Transverse colon (tissue), 4 donors: ENCODE measurements around the gene DPP10. TPM values are rescaled to one million over a fixed set of nuclear protein-coding genes. Genes with fewer than 3 reads are reported as not detected.
"Not testable (repeated sequence)": the region's sequence is repeated elsewhere in the genome, so short reads cannot be mapped to it uniquely, and the experiment has no call there.

Source experiments
- DNase-seq: peaks from one replicate; pipeline ENCODE4 v3.0.0-alpha.2; 2019
- H3K27ac ChIP-seq, 4 donors: fragments of 200-600 bp; sonication (generic); 2 replicates each; pipeline ENCODE4 v1.5.1; 2016 to 2018; ENCODE audit warnings: inconsistent platforms in 4 of 4
- H3K27me3 ChIP-seq: fragments of 200-600 bp; sonication (generic); 2 replicates; pipeline ENCODE4 v1.5.1; 2017; ENCODE audit warnings: inconsistent platforms
- H3K36me3 ChIP-seq, 4 donors: fragments of 200-600 bp; sonication (generic); 2 replicates each; pipeline ENCODE4 v1.5.1; 2017 to 2019; ENCODE audit warnings: inconsistent platforms in 4 of 4
- H3K4me1 ChIP-seq, 4 donors: fragments of 200-600 bp; sonication (generic); 2 replicates each; pipeline ENCODE4 v1.5.1; 2017 to 2020; ENCODE audit warnings: inconsistent platforms in 4 of 4
- H3K4me3 ChIP-seq, 4 donors: fragments of 200-600 bp; sonication (generic); 1 replicate in 1 of 4; 2 replicates in 3 of 4; pipeline versions ENCODE4 v1.5.1 to v1.6.1; 2017 to 2019; ENCODE audit warnings: inconsistent platforms in 4 of 4
- H3K9me3 ChIP-seq, 2 donors: fragments of 200-600 bp; sonication (generic); 2 replicates each; pipeline ENCODE4 v1.5.1; 2017 to 2019; ENCODE audit warnings: inconsistent platforms in 2 of 2
- CTCF ChIP-seq, 5 experiments: fragments of 200-600 bp in 3 of 5; fragments of 450-650 bp in 2 of 5; sonication (generic) in 3 of 5; IDR thresholded peaks; 1 replicate in 2 of 5; 2 replicates in 3 of 5; pipeline ENCODE4 v1.5.1; 2016 to 2017; ENCODE audit warnings: antibody characterized with exemption in 5 of 5, inconsistent platforms in 3 of 5, mild to moderate bottlenecking in 2 of 5, moderate library complexity in 1 of 5
- EP300 ChIP-seq: sonication (generic); formaldehyde crosslinking; IDR thresholded peaks from one replicate; pipeline ENCODE4 v1.6.1; 2017; ENCODE audit warnings: antibody characterized with exemption, low read depth
- POLR2A ChIP-seq: fragments of 450-650 bp; IDR thresholded peaks from one replicate; pipeline ENCODE4 v1.6.1; 2016; ENCODE audit warnings: antibody characterized with exemption, mild to moderate bottlenecking, moderate library complexity
- POLR2AphosphoS5 ChIP-seq, 3 donors: sonication (generic); formaldehyde crosslinking; IDR thresholded peaks; one replicate each; pipeline ENCODE4 v1.6.1; 2016; ENCODE audit warnings: antibody characterized with exemption in 3 of 3
- WGBS, 2 donors: methylation state at CpG; one replicate each; pipeline ENCODE4 v1.1.5; 2018; ENCODE audit warnings: low coverage in 1 of 2; 5-methylcytosine and 5-hydroxymethylcytosine counted together
- in situ Hi-C, 4 donors: fragments of 200-750 bp; cut with MboI; loops; one replicate each; pipeline versions ENCODE4 v1.15.0 to v1.15.1; 2017; ENCODE audit warnings: low sequenced_read_pairs in 3 of 4, low pct_ligation_motif_present in 1 of 4, low pct_unique_long_range_greater_than_20kb in 1 of 4
- intact Hi-C: fragments of 100-400 bp; cut with DNase I; formaldehyde crosslinking; loops from one replicate; pipeline ENCODE4 v1.15.1; 2023; ENCODE audit warnings: low total_unique reads
- total RNA-seq, 4 donors: library from RNA; depleted of rRNA; stranded (reverse); fragments of >200 nt; gene quantifications; one replicate each; pipeline ENCODE4 v1.1.0, GENCODE V29; 2016

The DPP10 gene
- total RNA-seq, 4 donors from 2014 or later = 3.4 to 8.4 (median 7.0) TPM

GRCh38 chr2:115422004-115422634, 979.7 kb downstream of the DPP10 start:
- no peak for DNase-seq
- in situ Hi-C loops (no loop called here), intact Hi-C loops (no loop called here)
- H3K9me3 ChIP-seq = no peaks in the 10 kb centered on the region
- H3K4me3 ChIP-seq = no peak overlapping the region
- H3K27me3 ChIP-seq = no peaks in the 10 kb centered on the region
- H3K4me1 ChIP-seq = no peaks in the 10 kb centered on the region
- TF ChIP-seq POLR2A (no peak), EP300 (no peak), POLR2AphosphoS5 (IDR thresholded peaks at IDR 0.05) (no peak), CTCF (IDR thresholded peaks at IDR 0.05) (no peak)
- H3K36me3 ChIP-seq = no peaks in the 10 kb centered on the region
- no peak overlapping the region for H3K27ac ChIP-seq
- 63 to 64% methylated on average over 3 of the region's 3 CpGs for WGBS, 2 donors

- no peak for TF ChIP-seq POLR2AphosphoS5 (IDR thresholded peaks at IDR 0.05)
- TF ChIP-seq EP300 = no peak
- no peak for TF ChIP-seq POLR2A
- no peak for TF ChIP-seq CTCF (IDR thresholded peaks at IDR 0.05)
- Histone ChIP-seq H3K4me1 (no peaks in the 10 kb centered on the region), H3K4me3 (no peak overlapping the region), H3K27me3 (no peaks in the 10 kb centered on the region), H3K27ac (no peak overlapping the region), H3K9me3 (no peaks in the 10 kb centered on the region), H3K36me3 (no peaks in the 10 kb centered on the region)
- intact Hi-C loops = no loop called here
- in situ Hi-C loops = no loop called here
- no peak for DNase-seq
- WGBS, 2 donors = 92% methylated on average over 1 of the region's 1 CpG; no CpG with 5 or more reads in 1 of the 2 donors
Observed at GRCh38 chr2:115427436-115427835, 985.0 kb downstream of the DPP10 start.

- DNase-seq, H3K9me3 ChIP-seq, H3K36me3 ChIP-seq, intact Hi-C loops, in situ Hi-C loops, H3K4me1 ChIP-seq, H3K4me3 ChIP-seq, H3K27me3 ChIP-seq, H3K27ac ChIP-seq: not testable (repeated sequence)
- WGBS, 2 donors = 58 to 61% methylated on average over 6 of the region's 6 CpGs
Observed at GRCh38 chr2:115440746-115441145, 998.3 kb downstream of the DPP10 start.

- intact Hi-C loops (no loop called here), in situ Hi-C loops (no loop called here)
- no peak overlapping the region for H3K4me3 ChIP-seq
Observed at GRCh38 chr2:115443539-115444185, 1001.2 kb downstream of the DPP10 start.

More at GRCh38 chr2:115443539-115444185, 1001.2 kb downstream of the DPP10 start:
- WGBS, 2 donors = 60 to 67% methylated on average over 1 of the region's 1 CpG
- Histone ChIP-seq H3K36me3 (no peaks in the 10 kb centered on the region), H3K9me3 (no peaks in the 10 kb centered on the region), H3K27ac (no peak overlapping the region), H3K27me3 (no peaks in the 10 kb centered on the region), H3K4me1 (no peaks in the 10 kb centered on the region)
- DNase-seq = no peak
- no peak for TF ChIP-seq POLR2A
- TF ChIP-seq CTCF (IDR thresholded peaks at IDR 0.05) = no peak
- no peak for TF ChIP-seq EP300
- TF ChIP-seq POLR2AphosphoS5 (IDR thresholded peaks at IDR 0.05) = no peak
